WERI-Rb-1 (cell line): ENCODE measurements around the gene EMC9.

Experiments used
- DNase-seq: peaks from one replicate; pipeline ENCODE4 v3.0.0-alpha.2; 2020
- H3K27ac ChIP-seq: fragments of 250-450 bp; sonication (Bioruptor Pico); 2 replicates; pipeline ENCODE4 v1.5.1; 2020; ENCODE audit warnings: mild to moderate bottlenecking, moderate library complexity
- H3K27me3 ChIP-seq: fragments of 250-450 bp; sonication (Bioruptor Pico); 2 replicates; pipeline ENCODE4 v1.5.1; 2021; ENCODE audit warnings: mild to moderate bottlenecking, low read depth, moderate library complexity; ENCODE audit not compliant: insufficient read depth, severe bottlenecking
- H3K36me3 ChIP-seq: fragments of 250-450 bp; sonication (Bioruptor Pico); 2 replicates; pipeline ENCODE4 v1.5.1; 2020; ENCODE audit warnings: mild to moderate bottlenecking, moderate library complexity
- H3K4me3 ChIP-seq: 2 replicates; pipeline ENCODE4 v1.5.1; 2011; ENCODE audit warnings: low read depth, mild to moderate bottlenecking, control low read depth, low read length
- H3K9me3 ChIP-seq: fragments of 250-450 bp; sonication (Bioruptor Pico); 2 replicates; pipeline ENCODE4 v1.5.1; 2021; ENCODE audit warnings: mild to moderate bottlenecking, moderate library complexity; ENCODE audit not compliant: severe bottlenecking
- TF ChIP-seq, protein P1 (sequence below): IDR thresholded peaks from 2 replicates; pipeline ENCODE4 v1.5.1; 2011; ENCODE audit warnings: low read depth, mild to moderate bottlenecking, control low read depth, inconsistent platforms, low read length

EMC9 gene

DNA sequence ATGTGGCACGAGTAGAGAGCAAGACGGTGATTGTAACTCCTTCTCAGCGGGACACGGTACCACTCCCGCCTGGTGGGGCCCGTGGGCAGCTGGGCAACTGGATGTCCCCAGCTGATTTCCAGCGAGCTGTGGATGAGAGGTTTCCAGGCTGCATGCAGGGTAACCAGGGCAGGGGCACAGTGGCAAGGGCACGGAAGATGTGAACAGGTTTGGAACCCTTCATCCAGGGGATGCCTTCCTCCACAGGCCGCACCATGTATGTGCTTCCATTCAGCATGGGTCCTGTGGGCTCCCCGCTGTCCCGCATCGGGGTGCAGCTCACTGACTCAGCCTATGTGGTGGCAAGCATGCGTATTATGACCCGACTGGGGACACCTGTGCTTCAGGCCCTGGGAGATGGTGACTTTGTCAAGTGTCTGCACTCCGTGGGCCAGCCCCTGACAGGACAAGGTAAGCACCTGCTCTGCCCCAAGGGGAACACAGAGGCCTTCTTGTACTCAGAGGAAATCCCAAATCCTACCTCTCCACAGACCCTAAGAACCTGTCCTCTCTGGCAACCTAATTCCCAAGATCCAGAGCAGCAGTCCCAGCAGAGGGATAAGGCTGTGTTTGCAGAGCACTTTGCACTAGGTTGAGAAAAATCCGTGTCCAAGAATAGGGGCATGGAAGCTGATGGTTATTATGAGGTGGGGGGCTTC lies 43.0 kb downstream of the EMC9 start:
- no peaks in the 10 kb centered on the region for H3K27me3 ChIP-seq
- no peaks in the 10 kb centered on the region for H3K36me3 ChIP-seq
- H3K4me3 ChIP-seq: no peak overlapping the region
- no peak overlapping the region for H3K27ac ChIP-seq
- TF ChIP-seq, protein P1, sequence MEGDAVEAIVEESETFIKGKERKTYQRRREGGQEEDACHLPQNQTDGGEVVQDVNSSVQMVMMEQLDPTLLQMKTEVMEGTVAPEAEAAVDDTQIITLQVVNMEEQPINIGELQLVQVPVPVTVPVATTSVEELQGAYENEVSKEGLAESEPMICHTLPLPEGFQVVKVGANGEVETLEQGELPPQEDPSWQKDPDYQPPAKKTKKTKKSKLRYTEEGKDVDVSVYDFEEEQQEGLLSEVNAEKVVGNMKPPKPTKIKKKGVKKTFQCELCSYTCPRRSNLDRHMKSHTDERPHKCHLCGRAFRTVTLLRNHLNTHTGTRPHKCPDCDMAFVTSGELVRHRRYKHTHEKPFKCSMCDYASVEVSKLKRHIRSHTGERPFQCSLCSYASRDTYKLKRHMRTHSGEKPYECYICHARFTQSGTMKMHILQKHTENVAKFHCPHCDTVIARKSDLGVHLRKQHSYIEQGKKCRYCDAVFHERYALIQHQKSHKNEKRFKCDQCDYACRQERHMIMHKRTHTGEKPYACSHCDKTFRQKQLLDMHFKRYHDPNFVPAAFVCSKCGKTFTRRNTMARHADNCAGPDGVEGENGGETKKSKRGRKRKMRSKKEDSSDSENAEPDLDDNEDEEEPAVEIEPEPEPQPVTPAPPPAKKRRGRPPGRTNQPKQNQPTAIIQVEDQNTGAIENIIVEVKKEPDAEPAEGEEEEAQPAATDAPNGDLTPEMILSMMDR: no peak
- no peaks in the 10 kb centered on the region for H3K9me3 ChIP-seq
- no peak for DNase-seq

DNA sequence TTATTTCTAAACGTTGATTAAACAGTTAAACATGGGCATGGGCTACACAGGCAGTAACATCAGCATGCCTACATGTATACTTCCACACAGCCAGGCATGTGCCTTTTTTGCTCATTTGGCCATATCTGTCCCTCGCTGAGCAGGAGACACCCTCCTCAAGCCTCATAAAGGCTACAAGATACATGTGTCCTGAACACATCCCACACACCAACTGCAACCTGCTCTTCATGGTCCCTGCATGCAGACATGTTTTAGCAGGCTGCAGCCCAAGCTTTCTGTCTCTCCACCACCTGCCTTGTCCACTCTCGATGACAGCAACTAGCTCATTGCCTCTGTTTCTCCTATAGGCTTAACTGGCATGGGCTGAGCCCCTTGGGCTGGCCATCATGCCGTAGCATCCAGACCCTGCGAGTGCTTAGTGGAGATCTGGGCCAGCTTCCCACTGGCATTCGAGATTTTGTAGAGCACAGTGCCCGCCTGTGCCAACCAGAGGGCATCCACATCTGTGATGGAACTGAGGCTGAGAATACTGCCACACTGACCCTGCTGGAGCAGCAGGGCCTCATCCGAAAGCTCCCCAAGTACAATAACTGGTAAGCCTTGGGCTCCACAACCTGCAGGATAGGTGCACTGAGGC lies 44.7 kb downstream of the EMC9 start:
- no peaks in the 10 kb centered on the region for H3K9me3 ChIP-seq
- no peak overlapping the region for H3K4me3 ChIP-seq
- no peaks in the 10 kb centered on the region for H3K27me3 ChIP-seq
- no peaks in the 10 kb centered on the region for H3K36me3 ChIP-seq
- no peak overlapping the region for H3K27ac ChIP-seq
- no peak for DNase-seq
- TF ChIP-seq, protein P1: no peak

DNA sequence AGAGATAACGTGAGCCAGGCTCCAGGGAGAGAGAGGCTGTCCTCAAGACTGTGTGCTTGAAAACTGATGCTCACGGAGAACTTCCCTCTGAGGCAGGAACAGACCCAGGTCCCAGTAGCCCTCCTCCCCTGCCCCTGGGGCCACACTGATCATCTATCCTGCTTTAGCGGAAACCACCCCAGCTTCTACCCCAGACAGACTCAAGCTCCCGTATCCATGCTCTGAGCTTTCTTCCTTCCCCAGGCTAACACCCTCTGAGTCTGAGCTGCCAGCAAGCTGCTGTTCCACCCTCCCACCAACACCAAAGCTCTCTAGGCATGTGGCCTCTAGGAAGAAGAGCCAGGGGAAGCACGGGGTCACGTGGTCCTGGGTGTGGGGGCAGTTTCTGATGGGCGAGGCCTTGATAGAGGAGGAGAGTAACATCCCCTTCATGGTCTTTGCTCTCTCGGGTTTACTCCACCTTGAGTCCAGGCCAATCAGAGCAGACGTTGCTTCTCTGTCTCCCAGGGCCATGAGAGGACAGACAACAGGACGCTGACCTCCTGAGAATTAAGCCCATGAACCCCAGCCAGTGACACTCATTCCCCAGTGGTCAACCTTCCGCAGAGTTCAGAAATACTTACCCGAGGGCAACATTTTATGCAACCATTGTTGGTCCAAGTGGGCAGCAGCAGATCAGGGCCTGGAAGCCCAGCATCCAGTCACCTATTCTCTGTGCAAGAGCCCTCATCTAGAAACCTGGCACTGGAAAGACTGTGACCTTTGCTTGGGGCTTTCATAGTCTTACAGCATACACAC lies 45.9 kb downstream of the EMC9 start:
- DNase-seq: peak; percentile 79
- Histone ChIP-seq H3K27ac (peak overlapping the region; percentile 83), H3K4me3 (peak overlapping the region; percentile 66), H3K9me3 (no peaks in the 10 kb centered on the region), H3K36me3 (no peaks in the 10 kb centered on the region), H3K27me3 (no peaks in the 10 kb centered on the region)
- TF ChIP-seq, protein P1: no peak

DNA sequence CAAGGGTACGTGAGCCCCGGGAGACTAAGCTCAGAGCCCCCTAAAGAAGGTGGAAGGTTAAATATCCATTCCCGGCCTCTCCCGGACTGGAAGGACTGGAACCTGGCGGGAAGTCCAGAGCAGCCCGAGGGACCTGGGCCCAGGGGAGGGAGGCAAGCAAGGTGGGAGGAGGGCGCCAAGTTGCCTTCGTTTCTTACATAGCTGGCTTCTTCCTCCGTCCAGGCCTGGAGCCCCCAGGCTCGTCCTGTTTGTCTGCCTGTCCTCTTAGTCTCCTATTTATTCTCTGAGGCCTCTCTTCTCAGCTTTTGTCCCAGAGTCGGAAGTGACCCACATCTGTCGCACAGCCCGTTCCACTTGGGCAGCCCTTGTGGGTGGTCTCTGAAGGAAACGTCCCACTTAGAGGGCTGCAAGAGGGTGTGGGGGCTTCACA lies 46.5 kb downstream of the EMC9 start:
- Histone ChIP-seq H3K4me3 (peak overlapping the region; percentile 66), H3K27me3 (no peaks in the 10 kb centered on the region), H3K36me3 (no peaks in the 10 kb centered on the region), H3K9me3 (no peaks in the 10 kb centered on the region), H3K27ac (peak overlapping the region; percentile 83)
- TF ChIP-seq, protein P1: no peak
- DNase-seq: no peak

DNA sequence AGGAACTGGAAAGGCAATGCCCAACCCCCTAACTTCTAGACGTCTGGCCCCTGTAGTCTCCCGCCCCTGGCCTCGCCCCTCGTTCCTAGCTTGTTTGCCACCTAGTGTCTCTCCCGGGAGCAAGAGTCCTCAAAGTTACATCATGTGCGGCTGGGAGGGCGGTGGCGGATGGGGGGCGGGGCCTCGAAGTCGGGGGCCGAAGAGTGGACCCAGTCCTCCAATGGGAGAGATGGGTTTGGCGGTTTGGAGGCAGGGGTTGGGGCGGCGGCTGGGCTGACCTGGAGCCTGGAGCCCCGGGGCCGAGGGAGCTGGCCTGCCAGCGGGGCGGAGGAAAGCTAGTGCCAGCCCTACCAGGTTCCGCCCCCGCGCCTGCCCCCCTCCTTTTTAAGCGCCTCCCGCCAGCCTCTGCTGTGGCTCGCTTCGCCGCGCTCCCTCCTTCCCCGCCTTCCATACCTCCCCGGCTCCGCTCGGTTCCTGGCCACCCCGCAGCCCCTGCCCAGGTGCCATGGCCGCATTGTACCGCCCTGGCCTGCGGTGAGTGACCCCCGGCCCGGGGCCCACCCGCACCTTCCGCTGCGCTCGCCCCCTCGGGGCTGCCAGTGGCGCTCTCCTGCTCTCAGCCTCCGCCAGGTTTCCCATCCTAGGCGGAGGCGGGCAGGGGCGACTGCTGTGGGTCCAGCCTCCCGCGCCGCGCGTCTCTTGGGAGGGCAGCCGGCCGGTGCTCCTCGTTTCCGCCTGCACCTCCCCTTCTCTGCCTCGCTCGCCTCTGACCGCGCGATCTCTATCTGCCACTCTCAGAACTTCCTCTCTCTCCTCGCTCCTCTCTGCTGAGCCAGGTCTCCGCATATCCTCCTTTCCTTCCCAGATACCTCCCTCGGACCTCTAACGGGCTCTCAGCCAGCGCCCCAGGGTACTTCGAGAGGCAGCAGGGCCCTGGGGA lies 47.2 kb downstream of the EMC9 start, which contains the start of gene PCK2:
Gene PCK2, plus strand, starts transcription at position 411 of the 940 bp plus-strand sequence. Its CDS starts 95 bp downstream, at position 506.
- TF ChIP-seq, protein P1: no peak
- peak within 1 kb of the TSS; percentile 83 for H3K27ac ChIP-seq
- no peaks in the 10 kb centered on the region for H3K27me3 ChIP-seq
- DNase-seq: peak; percentile 85
- no peaks in the 10 kb centered on the region for H3K9me3 ChIP-seq
- no peaks in the 10 kb centered on the region for H3K36me3 ChIP-seq
- H3K4me3 ChIP-seq: peak within 1 kb of the TSS; percentile 66
